Activated CD4-positive, alpha-beta T cell treated with anti-CD3 and anti-CD28 coated beads, Interleukin-2, amount 50 U/mL, for 4 hours (primary cell): Measurements from ENCODE around the gene GPM6B.

Experiments used
- DNase-seq, 2 experiments: peaks; one replicate each; pipeline ENCODE4 v3.0.0-alpha.2; 2020

The GPM6B gene

DNA sequence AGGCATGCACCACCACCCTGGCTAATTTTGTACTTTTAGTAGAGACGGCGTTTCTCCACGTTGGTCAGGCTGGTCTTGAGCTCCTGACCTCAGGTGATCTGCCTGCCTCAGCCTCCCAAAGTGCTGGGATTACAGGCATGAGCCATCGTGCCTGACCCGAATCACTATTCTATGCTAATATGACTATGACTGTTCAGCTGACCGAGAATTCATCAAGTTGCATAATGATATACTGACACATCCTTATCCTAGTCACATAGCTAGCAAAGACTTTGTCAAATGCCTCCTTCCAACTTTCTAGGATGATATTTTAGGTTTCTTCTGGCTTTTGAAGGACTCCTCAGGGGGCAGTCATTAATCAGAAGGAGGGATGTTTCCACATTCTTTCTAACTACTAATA is 4.8 kb upstream of the GPM6B start:
- DNase-seq, result no peak

DNA sequence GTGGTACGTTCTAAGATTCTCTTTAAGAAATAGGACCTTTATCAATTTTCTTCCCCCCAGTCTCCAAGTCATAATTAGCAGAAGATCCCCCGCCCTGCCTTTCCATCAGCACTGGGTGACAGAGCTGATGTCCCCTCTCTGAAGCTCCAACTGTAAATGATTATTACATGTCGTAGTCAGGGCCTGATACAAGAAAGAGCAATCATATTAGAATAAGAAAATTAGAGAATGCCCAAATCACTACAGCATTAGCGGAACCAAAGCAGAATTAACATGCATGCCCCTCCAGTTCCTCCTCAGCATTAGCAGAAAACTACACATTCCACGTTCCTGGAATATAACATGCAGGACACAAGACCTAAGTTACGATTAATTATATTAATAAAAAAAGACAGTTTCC is 717 bp downstream of the GPM6B start:
- no peak for DNase-seq

DNA sequence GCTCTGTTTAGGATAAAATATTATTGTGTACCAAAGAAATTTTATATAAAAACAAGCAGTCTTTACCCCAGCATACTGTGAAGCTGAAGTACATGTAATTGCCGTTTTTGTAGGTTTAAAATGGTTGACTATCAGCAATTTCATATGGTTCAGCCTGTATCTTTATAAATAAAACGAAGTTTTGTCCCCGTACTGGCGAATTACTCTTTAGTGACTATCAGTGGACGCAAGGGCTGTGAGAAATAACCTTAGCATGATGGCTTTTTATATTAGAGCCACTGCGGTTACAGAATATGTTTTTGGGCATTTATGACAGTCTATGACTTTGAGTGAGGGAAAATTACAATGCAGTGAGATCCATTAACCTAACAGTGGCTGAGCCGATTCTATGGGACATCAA is 1.2 kb downstream of the GPM6B start:
- DNase-seq, result no peak

DNA sequence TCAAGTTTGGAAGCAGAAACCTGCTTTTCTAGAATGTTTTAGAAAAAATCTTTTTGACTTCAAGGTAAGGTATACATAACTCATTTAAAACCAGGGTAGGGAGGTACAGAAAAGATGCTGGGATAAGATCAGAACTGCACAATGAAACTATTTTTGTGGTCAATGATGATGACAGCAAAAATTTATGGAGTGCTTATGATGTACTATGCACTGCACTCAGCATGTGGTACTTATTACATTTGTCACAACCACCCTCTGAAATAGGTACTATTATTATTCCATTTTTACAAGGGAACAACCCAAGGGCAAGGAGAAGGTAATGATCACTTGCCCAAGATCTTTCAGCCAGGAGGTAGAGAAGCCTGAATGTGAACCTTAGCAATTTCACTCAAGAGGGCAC is 8.0 kb downstream of the GPM6B start:
- DNase-seq, result no peak

DNA sequence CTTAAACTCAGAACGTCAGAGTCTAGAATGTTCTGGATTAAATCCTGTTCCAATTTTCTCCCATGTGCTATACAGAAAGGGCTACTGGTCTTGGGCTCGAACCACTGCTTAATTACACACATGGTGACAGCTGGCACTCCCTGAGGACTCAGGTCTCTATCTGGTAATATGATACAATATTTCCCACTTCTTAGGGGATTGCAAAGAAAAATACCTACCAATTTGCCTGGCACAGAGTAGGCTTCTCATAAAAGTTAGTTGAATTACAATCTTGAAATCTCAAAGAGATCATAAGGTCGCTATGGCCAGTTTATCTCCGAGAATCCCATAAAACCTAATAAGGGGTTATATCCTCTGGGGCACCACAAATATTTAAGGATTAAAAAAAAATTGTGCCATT is 8.6 kb downstream of the GPM6B start:
- no peak for DNase-seq

DNA sequence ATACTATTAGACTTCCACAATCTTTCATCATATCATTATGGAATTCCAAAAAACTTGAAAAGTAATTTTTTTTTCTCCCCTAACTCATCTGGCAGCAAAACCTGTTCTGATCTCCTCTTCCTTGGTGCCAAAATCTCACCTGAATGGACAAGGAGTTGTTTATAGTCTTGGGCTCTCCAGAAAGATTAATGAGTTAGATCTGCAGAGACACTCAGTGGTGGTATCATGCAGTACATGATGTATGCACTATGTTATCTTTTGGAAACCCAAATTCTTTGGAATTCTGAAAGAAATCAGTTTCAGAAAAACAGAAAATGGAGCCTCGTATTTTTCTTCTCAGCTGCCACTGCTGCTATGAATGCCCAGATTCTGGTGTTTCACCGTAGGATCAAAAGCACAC is 11.7 kb downstream of the GPM6B start:
- no peak for DNase-seq

DNA sequence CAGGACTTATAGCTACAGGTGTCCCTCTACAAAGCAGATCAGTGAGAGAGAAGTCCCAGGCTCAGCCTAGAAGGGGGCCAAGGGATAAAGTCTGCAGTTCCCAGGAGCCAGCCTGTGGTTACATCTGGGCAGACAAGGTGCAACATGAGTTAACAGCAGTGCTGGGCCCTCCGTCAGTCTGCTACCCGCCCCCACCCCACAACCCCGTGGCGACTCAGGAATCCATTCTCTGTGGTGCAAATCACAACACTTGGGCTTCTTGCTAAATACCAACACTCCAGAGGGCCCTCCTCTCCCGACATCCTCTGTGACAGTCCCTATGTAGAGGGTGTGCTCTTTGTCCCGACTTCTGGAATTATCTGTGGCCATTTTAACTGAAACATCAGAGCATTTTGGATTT is 13.8 kb downstream of the GPM6B start:
- DNase-seq, result no peak

DNA sequence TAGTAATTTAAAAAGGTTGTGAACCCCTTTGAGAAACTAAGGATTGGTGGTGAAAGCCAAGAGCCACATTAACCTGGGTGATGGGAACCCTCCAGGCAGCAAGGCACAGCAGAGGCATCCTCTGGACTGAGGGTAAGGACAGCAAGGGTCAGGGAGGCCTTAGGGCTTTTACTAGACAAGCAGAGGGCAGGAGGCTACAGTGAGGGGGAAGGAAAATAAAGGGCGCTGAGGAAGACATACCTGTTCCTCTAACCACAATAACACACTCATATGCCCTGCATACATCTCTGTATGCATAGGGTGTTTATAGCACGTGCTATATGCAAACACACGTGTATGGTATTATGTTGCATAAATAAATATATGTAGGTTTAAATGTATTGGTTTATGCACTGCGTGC is 18.7 kb downstream of the GPM6B start:
- no peak for DNase-seq

DNA sequence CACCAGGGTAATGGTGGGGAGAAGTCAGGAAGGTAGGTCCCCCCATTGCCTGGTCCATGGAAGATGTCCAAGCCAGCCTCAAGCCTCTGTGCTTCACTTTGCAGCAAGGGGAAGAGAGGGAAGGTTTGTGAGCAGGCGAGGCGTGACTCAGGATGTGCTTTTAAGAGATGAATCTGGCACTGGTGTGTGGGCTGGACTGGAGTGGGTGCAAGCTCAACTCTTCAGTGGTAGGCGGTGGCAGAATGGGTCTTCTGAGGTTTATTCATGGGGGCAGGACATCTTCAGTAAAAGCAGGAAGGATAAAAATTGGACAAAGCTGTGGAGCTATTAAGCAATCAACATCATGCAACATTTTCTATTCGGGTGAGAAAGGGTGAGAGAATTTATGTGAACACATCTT is 19.4 kb downstream of the GPM6B start:
- DNase-seq, result no peak

DNA sequence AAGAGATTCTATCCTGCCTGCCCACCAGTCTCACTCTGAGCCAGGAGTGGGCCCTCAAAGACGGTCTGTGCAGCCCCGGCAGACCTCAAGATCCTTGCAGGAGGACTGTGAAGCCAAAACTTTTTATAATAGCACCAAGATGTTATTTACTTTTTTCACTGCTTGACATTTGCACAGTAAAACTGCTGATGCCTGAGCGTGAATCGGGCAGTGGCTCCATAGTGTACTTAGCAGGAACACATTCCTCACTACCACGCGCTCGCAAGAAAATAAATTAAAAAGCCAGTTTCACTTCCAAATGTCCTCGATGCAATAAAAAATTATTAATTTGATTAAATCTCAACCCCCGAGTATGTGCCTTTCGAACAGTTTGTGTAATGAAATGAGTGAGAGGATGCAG is 22.5 kb downstream of the GPM6B start:
- no peak for DNase-seq

DNA sequence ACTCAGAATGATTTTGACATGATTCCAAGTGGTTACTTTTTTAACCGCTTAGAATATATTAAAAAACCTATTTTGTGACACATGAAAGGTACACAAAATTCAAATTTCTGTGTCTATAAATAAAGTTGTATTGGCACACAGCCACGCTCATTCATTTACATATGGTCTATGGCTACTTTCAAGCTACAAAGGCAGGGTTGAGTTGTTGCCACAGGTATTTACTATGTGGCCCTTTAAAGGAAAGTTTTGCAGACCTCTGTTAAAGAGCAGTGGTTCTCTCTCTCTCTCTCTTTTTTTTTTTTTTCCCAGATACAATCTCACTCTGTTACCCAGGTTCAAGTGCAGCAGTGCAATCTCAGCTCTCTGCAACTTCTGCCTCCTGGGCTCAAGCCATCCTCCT is 23.0 kb downstream of the GPM6B start:
- DNase-seq, result no peak

DNA sequence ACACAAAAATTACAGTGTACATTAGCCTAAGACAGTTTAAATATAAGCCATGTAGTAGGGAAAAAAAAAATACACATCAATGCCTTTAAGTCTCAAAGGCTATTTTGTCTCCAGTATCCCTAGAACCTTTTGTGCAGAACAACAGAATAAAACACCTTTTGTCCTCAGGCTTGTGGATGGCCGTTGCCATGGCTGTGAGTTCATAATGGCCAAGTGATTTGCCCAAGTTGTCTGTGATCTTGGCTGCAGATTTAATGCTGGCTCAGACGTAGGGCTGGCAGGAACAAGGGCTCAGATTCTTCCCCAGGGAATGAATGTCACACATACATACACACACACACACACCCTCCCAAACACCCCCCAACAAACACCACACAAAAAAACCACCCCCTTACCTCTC is 25.3 kb downstream of the GPM6B start:
- no peak for DNase-seq

DNA sequence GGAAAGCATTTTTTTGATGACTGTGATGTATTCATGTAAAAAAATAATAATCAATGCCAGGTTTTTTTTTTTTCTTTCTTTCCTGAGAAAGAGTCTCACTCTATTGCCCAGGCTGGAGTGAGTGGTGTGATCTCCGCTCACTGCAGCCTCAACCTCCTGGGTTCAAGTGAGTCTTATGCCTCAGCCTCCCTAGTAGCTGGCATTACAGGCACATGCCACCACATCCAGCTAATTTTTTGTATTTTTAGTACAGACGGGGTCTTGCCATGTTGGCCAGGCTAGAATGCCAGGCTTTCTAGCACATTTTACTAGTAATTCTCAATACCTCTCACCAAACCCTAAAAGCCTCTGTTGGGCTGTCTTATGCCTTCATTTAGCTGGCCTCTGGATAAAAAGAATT is 25.7 kb downstream of the GPM6B start:
- DNase-seq, result no peak

DNA sequence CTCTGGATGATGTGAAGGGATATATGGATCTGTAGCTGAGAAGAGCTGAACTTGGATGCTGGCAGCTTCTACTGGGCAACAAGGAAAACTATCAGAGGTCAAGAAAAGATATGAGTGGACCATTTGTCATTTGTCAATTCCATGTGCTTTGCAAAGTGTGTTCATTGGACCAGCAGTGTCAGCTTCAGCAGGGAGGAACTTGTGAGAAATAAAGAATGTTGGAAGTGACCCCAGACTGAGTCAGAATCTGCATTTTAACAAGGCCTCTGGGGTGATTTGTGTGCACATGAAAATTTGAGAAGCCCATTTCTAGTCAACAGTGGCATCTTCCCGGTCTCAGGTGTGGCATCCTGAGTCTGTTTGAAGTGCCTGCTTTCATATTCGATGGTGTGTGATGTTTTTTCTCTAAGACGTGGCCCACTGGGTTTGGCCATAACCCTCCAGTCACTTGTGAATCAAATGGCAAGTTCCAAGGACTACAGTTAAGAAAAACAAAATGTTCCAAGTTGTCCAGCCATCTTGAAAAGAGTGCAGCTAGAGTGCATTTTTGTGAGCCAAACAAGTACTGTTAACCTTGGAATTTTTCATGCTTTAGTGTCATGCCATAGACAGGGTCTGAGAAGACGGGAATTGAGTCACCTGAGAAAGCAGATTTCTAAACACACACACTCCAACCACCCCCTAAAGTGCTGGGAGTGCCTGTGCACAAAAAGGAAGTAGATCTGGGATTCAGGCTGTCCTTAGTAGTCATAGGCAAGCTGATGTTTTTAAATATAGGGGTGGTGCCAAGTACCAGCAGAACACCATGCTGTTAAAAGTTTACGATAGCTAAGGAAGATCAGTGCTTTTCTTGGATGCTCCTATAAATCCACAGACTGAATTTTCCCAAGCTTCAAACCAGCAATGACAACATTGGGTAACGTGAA is 26.4 kb downstream of the GPM6B start:
- DNase-seq, result no peak

DNA sequence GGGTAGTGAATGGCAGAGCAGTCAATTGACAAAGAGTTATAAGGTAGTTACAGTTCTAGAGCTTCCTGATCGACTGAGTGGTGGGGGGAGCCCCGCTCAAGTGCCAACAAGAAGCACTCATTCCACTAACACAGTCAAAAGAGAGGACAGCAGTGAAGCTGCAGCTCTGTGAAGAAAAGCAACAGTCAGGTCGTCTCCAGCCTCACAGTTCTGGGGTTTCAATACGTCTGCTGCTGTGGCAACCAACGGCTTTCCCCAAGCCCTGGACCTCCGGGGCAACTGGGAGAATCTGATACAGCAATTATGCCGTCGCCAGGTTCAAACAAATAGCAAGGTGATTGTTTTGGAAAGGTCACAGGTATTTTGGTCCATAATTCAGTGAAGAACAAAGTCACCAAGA is 30.8 kb downstream of the GPM6B start:
- DNase-seq, result no peak

DNA sequence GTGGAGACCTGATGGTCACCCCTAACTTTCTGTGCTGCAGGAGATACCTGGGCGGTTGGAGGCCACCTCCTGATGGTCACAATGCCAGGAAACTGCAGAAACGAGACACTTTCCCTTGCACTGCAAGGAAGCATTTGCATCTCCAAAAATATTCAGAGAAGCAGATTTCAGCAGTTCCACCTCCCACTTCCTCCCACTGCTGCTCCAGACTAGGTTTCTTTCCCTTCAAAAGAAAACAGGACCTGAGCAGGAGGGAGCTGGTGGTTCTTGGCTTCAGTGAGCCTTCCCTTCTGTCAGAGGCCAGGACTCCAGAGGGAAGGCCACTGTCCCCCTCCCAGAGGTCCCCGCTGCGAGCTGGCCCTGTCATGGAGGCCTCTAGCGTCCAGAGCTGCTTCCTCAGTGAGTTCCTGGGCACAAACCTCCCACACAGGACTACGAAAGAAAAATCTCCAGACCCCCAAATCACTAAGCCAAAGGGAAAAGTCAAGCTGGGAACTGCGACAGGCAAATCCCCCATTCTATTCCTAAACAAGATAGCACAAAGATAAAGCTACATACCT is 35.9 kb downstream of the GPM6B start:
- DNase-seq, result no peak

DNA sequence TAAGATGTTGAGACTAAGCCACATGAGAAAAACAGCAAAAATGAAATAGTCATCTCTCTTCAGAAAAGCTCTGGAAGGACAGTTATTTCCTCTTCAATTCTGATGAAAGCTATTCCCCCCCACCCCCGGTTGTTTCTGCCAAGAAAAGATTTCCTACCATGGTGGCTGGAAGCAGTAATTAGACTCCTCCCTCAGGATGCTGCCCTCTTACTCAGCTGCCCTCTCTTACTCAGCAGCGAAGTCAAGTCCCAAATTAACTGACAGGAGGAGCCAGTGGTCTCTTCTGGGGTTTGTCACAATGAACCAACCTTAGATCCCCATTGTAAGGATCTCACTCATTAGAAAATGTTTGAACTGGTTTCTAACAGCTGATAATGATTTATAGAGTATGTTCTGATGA is 38.0 kb downstream of the GPM6B start:
- no peak for DNase-seq

DNA sequence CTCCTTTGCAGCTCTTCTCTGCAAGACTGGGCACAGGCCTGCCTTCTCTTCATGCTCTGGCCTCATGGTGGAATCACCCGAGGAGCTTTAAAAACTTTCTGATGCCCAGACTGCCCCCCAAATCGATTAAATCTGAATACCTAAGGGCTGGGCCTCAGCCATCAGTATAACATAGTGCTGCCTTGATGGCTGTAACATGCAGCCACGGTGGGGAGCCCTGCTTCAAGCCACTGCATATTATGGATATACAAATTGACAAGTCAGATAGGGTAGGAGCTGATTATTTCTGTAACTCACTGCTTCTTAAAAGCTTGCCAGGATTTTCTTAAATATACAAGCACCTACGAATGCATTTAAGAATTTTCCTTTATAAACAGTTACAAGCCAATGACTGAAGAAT is 40.5 kb downstream of the GPM6B start:
- DNase-seq, result no peak

DNA sequence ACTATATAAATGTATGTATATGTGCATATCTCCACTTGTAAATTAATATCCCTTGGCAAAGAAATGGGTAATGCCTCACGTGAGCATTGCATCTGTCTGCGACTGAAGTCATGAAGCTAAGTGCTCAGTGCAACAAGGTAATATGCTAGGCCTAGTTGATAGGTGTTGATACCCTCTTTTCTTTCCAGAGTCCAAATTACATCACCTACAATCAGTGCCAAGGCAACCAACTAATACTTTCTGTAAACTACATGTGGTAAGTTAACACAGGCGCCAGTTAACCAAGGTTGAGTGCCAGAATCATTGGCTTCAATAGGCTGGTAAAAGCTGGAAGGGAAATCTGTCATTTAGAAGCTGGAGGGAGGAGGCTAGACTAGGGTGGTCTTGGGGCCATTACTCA is 41.1 kb downstream of the GPM6B start:
- no peak for DNase-seq

DNA sequence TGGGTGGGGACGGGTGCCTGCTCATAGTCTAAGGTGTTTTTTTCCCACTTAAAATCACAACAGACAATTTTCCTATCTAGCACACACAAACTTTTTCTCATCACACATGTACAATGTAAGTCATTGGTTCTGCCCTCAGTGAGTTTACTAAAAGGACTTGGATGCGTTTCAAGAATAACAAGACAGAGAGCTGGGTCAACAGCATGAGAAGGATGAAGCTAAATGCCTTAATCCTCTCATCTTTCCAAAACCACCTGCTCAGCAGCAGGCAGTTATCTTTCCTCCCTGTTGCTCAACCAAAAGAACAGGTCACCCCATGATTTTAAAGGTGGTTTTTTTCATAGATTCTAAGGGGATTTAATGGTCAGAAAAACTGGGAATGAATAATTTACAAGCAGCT is 42.2 kb downstream of the GPM6B start:
- no peak for DNase-seq

DNA sequence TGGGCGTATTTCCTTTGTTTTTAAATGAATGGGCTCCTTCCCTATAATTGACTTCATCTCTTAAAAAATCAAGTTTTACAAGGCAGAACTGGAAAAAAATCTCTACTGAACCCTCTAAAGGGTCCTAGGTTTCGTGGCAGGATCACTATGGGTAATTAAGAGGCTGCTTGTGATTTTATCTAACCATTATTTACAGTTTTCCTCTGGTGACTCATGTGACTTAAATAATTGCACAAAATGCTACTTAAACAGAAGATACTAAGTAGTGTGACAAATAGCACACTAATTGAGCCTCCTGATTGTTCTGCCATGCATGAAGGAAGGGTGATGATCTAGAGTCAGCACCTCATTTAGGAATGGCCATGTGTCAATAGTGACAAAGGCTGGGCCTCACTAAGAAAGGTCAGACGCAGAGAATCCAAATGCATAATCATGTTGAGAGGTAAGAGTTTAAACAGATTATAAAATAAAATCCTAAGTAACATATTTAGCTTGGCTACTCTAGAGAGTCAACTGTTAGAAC is 46.8 kb downstream of the GPM6B start:
- no peak for DNase-seq

DNA sequence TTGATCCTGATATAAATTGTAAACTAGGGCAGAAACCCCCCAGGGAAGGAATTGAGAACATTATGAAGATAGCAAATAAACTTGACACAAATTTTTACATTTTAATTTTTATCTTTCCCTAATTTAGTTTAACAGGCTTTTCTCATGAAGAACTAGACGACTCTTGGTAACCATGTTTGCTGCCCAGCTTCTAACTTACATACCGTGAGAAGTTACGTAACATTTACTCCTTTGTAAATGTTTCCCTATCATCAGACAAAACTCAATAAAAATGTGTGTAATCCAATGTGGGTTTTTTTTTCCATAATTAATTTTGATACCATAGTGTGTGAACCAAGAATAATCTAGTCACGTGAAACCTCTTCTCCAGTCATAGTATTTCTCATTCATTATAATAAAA is 48.0 kb downstream of the GPM6B start:
- DNase-seq, result no peak

DNA sequence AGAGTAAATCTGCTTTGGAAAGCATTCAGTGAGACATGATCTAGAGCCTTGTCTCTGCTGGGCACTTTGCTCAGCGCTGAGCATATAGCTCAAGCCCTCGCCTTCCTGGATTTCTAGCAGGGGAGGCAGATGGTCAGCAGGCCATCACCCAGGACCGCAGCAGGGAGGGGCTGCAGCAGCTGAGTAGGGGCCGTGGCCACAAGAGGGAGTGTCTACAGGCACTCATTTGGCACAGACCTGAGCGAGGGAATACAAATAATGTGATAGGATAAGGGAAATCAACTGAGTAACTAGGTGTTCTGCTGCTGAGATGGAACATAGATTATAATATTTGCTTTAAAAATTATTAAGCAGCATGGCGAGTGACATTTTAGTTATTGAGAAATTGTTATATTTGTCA is 52.1 kb downstream of the GPM6B start:
- DNase-seq, result no peak

DNA sequence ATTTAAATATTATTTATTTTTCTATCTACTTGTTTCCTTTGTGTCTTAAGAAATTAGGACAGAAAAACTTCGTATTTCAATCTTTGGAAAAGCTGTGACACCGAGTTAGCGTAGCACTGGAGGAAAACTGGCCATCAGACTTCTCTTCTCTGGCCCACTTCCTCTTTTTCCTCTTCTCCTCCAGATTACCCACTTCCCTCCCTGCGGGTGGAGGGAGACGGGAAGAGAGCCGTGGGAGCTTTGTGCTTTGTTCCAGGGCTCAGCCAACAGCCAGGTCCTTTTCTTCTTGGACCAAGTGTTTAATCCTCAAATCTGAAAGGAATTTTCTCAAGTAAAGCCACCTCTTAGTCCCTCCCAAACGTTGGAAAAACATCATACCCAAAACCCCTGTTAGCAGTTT is 52.6 kb downstream of the GPM6B start:
- no peak for DNase-seq

DNA sequence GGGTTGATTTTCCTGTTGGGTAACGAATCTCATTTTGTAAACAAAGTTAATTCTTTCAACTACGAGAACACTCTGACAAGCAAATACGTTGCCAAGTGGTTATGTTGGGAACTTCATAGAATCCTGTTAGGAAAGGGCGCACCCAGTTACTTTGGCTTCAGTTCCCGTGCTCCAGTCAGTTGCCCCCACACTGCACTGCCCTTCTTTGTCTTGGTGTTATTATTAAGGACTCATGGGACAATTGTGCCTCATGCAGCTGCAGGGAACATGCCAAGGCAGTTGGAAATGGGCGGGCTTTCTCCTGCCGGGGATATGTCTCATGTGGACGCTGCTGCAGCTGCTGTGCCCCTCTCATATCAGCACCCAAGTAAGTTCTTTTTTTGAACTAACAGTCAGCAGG is 53.4 kb downstream of the GPM6B start:
- DNase-seq, result no peak
